ENCODE results near the gene CCDC152.

CCDC152 gene

DNA sequence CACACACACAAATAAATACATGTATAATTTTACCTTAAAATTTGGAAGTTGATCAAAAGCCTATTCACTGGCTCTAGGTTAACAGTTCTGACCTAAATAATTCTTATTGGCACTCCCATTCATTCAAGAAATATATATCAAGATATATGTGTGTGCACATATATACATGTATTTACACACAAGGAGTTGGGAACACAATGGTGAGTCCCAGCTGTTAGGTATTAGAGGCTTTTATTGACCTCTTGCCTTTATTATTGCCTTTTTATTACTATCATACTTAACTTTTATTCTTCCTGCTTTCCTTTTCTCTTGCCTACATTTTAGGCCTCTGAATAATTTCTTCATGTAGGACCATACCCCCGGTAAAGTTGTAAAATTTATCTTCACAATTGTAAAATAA lies 25.0 kb downstream of the CCDC152 start:
- no peak for DNase-seq (ENCODE audit: low spot score)

DNA sequence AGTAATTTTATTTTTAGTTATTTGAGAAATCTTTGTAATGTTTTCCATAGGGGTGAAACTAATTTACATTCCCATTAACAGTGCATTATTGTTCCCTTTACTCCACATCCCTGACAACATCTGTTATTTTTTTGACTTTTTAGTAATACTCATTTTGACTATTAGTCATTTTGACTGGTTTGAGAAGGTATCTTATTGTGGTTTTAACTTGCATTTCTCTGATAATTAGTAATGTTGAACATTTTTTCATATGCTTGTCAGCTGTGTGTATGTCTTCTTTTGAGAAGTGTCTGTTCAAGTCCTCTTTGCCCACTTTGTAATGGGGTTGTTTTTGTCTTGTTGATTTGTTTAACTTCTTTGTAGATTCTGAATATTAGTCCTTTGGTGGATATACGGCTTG lies 27.5 kb downstream of the CCDC152 start:
- DNase-seq (ENCODE audit: low spot score), result no peak

DNA sequence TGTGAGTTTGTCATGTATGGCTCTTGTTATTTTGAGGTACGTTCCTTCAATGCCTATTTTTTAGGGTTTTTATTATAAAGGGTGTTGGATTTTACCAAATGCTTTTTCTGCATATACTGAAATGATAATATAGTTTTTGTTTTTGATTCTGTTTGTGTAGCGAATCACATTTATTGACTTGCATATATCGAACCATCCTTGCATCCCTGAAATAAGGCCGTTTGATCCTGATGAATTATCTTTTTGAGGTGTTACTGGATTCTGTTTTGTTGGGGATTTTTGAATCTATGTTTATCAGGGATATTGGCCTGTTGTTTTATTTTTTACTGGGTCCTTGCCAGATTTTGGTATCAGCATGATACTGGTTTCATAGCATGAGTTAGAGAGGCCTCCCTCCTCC lies 29.1 kb downstream of the CCDC152 start:
- DNase-seq (ENCODE audit: low spot score), result no peak

DNA sequence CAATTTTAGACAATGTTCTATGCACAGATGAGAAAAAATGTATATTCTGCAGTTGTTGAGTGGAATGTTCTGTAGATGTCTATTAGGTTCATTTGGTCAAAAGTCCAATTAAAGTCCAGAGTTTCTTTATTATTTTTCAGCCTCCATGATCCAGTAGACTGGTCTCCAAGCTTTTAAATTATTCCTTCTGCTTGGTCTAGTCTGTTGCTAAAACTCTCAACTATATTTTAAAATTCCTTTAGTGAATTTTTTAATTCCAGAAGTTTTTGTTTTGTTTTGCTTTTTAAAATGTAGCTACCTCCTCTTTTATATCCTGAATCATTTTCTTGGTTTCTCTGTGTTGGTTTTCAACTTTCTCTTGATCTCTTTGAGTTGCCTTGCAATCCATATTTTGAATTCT lies 30.5 kb downstream of the CCDC152 start:
- DNase-seq (ENCODE audit: low spot score), result no peak

DNA sequence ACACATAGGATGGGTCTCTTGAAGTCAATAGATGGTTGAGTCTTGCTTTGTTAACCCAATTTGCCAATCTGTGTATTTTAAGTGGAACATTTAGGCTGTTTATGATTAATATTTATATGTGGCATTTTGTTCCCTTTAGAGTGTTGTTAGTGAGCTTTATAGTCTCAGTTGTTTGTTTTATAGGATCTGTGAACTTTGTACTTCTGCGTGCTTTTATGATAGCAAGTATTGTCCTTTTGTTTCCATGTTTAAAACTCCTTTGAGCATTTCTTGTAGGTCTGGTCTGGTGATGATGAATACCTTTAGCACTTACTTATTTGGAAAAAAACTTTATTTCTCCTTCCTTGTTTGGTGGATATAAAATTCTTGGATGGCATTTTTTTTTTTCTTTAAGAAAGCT lies 31.2 kb downstream of the CCDC152 start:
- DNase-seq (ENCODE audit: low spot score), result no peak

DNA sequence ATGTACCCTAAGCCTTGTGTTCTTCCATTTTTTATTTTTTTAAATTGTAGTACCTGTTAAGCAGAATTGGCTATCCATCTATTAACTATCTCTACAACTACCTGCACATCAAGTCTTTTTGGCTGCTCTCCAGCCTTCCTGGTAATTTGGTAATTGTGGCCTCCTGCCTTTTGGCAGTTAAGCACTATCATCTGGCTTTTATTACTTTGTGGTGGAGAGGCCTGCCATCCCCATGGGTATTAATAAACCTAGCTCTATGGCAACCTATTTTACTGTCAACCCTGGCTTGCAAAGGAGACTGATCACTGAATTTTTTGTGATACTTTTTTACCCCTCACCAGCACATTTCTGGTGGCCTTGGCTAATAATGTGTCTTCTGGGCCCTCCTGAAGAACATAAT lies 34.5 kb downstream of the CCDC152 start:
- no peak for DNase-seq (ENCODE audit: low spot score)

DNA sequence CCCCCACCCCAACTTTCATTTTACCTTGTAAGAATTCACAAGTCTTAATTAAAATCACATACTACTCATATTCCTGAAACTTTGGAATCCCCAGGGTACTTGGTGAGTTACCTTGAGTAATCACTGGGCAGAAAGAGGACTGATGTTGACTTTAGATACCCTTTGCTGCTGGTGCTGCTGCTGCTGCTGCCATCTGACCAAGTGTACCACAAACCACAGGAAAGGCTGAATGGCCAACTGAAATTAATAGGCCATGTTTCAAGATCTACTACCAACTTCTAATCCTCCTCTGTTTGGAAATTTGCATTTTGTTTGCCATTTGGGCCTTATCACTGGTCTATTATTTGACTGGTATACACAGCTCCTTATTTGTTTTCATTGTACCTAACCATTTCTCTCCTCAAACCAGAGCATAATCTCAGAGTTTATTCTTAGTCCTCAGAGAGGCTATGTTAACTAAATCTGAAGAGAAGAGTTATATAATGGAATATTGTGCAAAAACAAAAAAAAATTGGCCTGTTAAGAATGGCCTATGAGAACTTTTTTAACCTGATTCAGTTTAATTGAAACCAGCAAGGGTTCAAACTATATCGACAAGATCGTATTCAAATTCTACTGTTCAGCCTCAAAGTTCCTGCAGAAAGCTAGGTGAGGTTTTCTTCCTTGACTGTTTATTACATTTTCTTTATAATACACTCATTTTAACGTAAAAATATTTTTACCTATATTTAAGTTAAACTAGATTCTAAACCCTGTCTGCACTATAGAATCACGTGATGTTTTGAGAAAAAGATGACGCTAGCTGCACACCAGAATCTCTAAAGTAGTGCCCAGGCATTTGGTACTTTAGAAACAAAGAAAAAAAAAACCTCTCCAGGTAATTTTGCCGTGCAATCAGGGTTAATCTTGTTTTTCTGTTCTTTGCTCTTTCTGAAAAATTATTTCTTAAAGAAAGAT lies 41.9 kb downstream of the CCDC152 start:
- DNase-seq (ENCODE audit: low spot score), result no peak

DNA sequence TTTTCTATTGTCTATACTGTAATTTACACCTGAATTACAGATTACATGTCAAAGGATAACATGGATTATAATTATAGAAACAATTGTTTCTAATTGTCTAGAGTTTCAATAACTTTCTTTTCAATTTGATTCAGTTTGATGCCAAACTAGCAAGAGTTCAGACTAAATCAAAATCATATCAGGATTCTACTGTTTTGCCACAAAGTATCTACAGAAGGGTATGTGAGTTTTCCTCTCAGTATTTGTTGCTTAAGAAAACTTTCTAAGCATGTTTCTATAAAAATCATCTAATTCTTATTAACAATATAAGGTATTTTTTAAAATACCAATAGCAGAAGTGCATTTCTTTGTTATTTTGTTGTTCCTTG lies 42.6 kb downstream of the CCDC152 start:
- DNase-seq (ENCODE audit: low spot score), result no peak

DNA sequence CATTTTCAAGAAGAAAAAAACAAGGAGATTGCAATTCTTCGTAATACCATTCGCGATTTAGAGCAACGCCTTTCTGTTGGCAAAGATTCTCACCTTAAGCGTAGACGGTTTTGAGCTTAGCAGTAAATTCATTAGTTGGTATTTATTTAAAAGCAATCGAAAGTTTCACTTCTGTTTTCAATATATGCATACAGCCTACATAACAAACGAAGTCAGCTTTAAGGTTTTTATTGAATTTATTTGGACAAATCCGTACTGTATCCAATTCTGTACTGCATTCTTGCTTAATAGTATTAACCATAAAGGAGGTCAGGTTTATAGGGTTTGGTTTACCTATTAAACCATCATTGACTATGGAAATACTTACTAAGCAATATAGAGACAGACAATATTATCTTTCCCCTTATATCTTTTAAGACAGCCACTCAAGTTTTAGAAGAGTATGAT lies 43.1 kb downstream of the CCDC152 start:
- DNase-seq (ENCODE audit: low spot score), result no peak

DNA sequence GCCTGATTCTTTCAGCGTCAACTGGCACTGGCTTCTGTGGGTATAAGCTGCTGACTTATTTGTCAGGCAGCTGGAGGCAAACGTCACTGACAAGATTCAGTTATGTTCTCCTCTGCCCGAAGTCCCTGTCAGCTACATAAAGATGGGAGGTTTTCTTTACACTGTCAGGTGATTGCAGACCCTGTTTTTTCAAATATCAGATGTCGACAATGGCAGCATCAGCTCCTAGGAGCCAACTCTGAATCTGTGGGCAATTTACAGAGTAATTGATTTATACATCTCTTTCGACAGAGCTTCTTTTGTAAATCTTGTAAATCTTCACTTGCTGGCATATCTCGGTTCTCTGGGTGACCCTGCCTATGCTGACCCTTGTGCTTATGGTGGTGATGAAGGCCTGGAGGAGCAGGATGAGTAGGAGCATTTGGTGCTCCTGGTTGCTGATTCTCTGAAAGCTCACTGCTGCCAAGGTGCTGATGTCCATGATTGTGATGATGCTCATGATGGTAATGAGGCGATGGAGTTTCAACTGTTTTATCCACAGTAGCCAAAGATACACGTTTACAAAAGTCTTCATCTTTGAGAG lies 44.2 kb downstream of the CCDC152 start:
- no peak for DNase-seq (ENCODE audit: low spot score)

DNA sequence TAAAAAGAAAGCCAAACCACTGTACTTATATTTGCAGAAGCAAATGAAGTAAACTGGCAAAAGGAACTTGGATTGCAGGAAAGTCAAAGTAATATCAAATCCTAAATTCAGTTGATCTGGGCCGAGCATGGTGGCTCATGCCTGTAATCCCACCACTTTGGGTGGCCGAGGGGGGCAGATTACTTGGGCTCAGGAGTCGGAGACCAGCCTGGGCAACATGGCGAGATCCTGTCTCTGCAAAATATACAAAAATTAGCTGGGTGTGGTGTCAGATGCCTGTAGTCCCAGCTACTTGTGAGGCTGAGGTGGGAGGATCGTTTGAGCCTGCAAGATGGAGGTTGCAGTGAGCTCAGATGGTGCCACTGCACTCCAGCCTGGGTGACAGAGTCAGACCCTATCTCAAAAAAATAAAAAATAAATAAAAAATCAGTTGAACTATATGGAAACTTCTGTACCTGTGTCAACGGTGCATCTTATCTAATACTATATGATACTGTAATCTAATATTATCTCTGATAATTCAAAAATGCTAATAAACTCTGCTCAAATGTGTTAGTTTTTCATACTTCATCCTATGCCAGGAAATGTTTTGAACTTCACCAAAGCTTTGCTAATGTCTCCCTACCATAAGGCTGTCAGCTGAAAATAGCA lies 45.0 kb downstream of the CCDC152 start:
- no peak for DNase-seq (ENCODE audit: low spot score)

DNA sequence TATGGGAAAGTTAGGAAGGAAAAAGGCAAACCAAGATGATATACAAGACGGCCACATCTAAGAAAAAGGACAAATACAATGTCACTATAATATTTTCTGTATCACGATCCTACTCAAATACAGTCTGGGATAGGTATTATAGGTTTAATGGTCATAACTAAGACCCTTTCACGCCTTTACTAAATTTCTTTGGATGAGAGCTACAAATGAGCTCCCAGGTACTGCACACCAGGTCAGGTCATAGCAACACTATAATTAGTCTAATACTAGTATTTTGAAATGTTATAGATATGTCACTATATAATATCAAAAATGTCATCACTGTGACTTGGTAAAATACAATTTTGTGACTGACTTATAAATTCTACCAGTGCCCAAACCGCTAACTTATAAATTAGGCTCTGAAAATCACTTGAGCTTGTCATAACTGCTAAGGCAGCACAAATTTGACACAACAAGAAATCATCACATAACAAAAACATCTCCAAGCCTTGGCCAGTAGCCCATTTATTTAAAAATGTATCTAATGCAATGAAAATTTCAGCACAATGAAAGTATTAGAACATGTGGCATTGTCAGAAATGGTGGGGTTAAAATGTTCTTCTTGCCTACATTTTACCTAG lies 48.2 kb downstream of the CCDC152 start:
- no peak for DNase-seq (ENCODE audit: low spot score)

DNA sequence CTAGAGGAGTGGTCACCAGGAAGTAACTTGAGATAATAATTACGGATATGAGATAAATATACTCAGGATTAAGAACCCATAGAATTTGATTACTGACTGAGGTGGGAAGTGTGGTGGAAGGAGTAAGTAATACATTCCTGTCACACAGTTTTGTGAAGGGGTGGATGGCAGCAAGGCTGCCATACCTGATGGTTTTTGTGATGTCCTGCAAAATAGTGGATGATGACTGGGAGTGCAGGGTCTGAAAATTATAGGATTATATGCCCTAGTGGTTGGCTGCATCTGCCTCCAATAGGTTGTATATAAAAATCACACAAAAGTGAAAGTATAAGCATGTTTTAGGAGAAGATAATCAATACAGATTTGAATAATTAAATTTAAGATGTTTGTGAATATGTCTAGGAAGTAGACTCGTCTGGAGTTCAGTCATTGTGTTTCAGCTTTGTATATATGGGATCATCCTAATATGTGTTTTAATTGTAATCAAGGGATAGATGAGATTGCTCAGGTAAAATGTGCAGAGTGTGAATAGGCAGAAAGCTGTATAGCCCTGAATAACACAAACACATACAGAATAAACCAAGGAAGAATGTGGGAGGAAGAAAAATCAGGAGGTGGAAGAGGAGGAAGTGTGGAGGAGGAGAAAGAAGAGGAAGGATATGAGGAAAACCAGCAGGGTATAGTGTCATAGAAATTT lies 49.5 kb downstream of the CCDC152 start:
- no peak for DNase-seq (ENCODE audit: low spot score)

DNA sequence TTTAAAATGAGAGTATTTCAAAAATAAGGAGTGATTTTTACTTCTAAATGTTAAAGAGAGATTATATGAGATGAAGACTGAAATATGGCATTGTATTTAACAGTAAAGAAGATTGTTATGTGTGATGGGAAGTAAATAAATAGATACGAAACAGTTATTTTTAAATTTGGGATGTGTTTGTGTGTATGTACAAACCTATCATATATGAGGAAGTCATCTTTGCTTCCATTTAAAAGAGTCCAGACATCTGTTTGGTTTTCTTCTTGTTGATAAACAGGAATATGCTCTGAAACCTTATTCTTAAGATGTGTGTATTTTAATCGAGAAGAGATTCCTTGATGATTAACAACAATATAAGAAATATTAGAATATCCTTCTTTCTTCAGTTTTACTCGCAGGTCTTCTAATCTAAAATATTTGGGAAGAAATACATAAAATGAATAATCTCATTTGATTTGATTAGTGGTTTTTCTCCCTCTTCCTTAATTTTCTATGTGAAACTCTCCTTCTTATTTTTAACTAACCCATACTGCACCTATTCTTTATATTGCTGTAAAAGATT lies 50.2 kb downstream of the CCDC152 start:
- no peak for DNase-seq (ENCODE audit: low spot score)

DNA sequence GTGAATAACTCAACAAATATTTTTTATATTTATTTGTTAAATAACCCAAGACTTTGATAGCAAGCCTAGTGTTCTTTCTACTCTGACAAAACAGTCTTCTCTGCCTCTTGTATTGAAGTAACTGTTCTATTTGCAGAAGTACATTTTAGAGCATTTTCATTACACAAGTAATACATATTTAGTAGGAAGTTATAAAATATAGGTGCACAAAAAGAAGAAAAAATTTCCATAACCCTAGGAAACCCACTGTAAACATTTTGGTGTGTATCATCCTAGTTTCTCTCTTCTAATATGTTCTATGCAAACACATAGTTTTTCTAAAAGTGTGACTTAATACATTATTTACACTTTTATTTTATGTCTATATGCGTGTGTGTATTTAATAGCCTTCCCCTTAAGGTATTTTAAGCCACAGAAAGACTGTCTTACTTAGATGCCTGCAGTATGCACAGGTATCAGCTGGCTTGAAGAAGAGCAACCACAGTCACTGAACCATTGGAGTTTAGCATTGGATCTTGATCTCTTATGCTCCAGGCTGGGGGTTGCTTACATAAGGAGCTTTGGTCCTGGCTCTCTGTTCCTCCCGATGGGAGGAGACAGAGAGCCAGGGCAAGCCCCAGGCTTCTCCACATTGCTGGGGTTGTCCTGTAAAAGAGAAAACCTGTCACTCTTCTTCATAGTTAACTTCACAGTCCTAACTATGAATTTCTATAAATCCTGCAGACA lies 51.3 kb downstream of the CCDC152 start:
- DNase-seq (ENCODE audit: low spot score), result no peak

DNA sequence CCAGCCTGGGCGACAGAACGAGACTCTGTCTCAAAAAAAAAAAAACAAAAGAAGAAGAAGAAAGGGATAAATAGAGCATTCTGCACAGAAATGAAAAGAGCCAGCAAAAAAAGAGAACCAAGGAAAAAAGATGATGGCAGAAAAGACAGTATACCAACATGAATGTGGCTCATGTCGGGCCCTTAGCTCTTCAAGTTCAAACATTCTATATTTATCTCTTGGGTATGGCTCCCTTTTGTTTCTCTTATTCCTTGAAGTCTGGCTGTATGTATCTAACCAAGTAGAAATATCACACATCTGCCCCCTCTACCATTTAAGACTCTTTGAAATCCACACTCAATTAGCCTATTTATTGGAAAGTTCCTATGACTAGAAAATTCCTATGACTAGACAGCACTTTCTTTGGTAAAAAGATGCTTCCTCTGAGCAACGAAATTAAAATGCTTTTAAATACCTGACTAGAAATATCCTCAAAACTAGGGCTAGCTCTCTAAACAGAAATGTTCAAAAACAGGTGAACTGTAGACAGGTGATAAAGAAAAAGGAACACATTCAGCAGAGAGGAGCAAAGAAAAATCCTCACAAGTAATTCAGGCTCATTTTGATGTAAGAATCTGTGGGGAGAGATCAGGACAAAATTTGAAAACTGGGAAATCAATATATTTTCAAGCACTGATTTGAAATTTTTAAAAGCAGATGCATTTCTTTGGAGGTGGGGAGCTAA lies 52.4 kb downstream of the CCDC152 start:
- DNase-seq (ENCODE audit: low spot score), result no peak

DNA sequence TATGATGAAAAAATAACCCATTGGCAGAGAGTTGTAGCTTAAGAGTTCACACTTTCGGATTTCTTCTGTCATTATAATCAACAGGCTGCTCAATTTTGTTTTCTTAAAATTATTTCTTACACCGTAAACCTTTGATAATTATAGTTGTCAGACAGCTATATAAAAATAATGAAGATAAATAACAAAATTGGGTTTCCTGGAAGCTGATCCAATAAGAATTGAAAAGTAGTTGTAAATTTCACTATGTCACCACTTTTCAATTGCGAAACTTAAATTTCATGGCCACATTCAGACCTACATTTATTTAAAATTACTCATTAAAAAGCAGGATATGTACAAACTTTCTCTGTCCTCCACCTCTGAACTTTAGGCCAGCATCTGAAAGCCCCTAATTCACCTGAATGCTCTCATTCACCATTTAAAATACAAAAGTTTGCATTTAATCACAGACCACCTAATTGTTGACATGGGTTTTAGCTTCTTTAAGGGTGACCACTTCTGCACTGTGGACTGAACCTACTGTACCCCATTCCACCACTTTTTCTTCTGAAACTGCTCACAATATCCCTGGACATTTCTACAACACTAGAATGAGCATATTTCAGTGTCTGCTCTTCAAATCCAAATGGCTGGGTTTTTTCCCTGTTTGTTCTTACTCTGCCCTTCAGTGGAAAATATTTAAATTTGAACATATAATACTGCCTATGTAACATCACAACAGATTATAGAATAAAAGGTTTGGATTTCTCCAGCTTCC lies 54.4 kb downstream of the CCDC152 start:
- no peak for DNase-seq (ENCODE audit: low spot score)

DNA sequence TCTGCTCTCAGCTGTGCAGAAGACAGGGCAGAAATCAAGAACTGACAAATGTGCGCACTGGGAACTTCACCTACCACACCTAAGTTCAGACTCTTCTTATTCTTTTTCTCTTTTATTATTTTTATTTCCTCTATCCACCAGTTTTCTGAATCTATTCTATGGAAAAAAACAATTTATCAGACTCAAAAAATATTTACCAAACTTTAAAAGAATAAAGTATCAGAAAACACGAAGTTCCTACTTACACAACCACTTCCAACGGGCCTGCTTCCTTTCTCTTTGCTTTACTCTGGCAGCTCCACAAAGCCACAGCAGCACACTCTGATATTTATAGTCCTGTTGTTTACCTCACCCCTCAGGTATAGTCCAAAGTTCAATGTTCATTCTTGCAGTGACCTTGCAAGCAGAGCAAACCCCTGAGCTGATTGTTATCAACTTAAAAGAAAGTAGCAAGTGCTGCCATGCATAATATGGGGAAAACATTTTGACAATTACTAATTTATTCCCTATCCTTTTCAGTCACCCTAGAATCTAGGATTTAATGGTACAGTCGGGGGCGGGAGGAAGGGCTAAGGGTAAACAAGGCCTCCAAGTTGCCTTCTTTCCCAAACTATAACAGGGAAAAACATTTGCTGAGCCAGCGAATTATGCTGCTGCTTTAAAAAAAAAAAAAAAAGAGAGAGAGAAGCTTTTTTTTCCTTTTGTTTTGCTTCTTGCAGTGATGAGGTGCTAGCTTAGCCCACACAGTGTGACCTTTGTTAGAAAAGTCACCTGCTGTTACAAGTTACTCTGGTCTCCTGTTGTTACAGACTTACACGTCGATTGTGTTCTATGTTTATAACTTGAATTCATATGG lies 55.2 kb downstream of the CCDC152 start, which contains the start of gene SELENOP:
TSS of gene SELENOP (minus strand) at position 302 of the 856 bp plus-strand sequence. CDS start 3,539 bp downstream, outside the sequence.
- DNase-seq (ENCODE audit: low spot score), result no peak

All from SK-N-DZ (cell line).